ENCODE data around the gene ZMIZ1. TPM values are rescaled to one million over a fixed set of nuclear protein-coding genes. Genes with fewer than 3 reads are reported as not detected.

The ZMIZ1 gene
- total and polyA plus RNA-seq, 12 donors = 6.6 to 113 (median 55.1) TPM

DNA sequence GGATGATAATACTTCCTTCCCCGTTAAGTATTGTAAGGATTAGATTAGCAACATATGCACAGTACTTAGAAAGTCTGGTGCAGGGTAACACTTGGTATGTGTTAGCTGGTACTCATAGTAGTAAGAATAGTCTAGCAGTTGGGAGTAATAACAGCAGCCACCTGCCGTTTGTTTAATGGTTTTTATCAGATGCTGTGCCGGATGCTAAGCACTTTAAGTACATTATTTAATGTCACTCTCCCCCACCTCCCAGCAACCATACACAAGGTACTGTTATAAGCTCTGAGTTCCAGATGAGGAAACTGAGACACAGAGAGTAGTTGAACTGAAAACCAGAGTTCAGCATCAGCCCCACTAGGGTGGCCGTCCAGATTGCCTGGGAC is 60.1 kb downstream of the ZMIZ1 start:
- Histone ChIP-seq H3K27ac (peak overlapping the region in 3 of 5 donors; percentile 52 to 80 (median 70)), H3K27me3 (no peaks in the 10 kb centered on the region), H3K4me3 (no peak overlapping the region), H3K9me3 (replicated peaks in 1 of 3) (no peaks in the 10 kb centered on the region), H3K36me3 (replicated peaks in 1 of 2) (peaks cover 0 to 18% of the 10 kb centered on the region in 2 donors), H3K4me1 (replicated peaks in 1 of 2) (peaks cover 39 to 94% of the 10 kb centered on the region in 2 donors)
- WGBS, 4 donors = 40 to 49% (median 44%) methylated on average over 4 of the region's 4 CpGs
- intact Hi-C loops (cut with DNase I) = no loop called here
- DNase-seq = no peak
- TF ChIP-seq, protein P1, sequence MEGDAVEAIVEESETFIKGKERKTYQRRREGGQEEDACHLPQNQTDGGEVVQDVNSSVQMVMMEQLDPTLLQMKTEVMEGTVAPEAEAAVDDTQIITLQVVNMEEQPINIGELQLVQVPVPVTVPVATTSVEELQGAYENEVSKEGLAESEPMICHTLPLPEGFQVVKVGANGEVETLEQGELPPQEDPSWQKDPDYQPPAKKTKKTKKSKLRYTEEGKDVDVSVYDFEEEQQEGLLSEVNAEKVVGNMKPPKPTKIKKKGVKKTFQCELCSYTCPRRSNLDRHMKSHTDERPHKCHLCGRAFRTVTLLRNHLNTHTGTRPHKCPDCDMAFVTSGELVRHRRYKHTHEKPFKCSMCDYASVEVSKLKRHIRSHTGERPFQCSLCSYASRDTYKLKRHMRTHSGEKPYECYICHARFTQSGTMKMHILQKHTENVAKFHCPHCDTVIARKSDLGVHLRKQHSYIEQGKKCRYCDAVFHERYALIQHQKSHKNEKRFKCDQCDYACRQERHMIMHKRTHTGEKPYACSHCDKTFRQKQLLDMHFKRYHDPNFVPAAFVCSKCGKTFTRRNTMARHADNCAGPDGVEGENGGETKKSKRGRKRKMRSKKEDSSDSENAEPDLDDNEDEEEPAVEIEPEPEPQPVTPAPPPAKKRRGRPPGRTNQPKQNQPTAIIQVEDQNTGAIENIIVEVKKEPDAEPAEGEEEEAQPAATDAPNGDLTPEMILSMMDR (IDR thresholded peaks at IDR 0.05) = no peak
- no peak for TF ChIP-seq POLR2A (IDR thresholded peaks at IDR 0.05)

DNA sequence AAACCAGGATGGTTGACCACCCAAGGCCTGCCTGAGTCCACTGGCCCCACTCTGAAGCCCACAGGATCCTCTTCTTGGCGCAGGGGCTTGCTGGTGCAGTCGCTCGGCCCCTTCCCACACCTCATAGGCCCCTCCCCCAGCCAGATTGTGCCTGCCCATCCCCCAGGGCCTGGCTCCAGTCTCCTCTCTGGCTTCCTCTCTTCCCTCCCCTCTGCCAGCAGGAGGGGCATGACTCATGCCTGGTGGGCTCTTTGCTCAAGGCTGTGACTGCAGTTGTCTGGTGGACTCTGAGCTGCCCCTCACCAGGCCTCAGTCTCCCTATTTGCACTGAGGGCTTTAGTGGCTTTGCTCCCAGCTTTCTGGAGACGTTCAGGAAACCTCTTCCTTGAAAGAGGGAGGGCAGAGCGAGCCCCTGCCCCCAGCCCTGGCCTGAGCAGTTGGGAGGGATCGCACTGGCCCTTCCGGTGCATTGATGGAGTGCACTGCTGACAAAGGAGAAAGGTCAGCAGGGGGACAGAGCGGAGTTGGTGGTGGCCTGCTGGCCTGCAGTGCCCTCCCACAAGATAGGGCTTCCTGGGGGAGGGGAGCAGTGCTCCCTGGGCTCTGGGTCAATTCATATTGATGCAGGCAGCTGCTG is 60.7 kb downstream of the ZMIZ1 start:
- intact Hi-C loops (cut with DNase I) = no loop called here
- peaks cover 37 to 95% of the 10 kb centered on the region in 2 donors for H3K4me1 ChIP-seq (replicated peaks in 1 of 2)
- peak in 4 of 7 donors; percentile 54 to 63 (median 61) for DNase-seq
- no peak overlapping the region for H3K4me3 ChIP-seq
- H3K9me3 ChIP-seq (replicated peaks in 1 of 3) = no peaks in the 10 kb centered on the region
- peak overlapping the region in 4 of 5 donors; percentile 13 to 80 (median 61) for H3K27ac ChIP-seq
- H3K27me3 ChIP-seq = no peaks in the 10 kb centered on the region
- H3K36me3 ChIP-seq (replicated peaks in 1 of 2) = peaks cover 0 to 12% of the 10 kb centered on the region in 2 donors
- no peak for TF ChIP-seq POLR2A (IDR thresholded peaks at IDR 0.05)
- TF ChIP-seq, protein P1 (IDR thresholded peaks at IDR 0.05) = no peak
- WGBS, 4 donors = 38 to 51% (median 44%) methylated on average over 6 to 8 of the region's 8 CpGs

DNA sequence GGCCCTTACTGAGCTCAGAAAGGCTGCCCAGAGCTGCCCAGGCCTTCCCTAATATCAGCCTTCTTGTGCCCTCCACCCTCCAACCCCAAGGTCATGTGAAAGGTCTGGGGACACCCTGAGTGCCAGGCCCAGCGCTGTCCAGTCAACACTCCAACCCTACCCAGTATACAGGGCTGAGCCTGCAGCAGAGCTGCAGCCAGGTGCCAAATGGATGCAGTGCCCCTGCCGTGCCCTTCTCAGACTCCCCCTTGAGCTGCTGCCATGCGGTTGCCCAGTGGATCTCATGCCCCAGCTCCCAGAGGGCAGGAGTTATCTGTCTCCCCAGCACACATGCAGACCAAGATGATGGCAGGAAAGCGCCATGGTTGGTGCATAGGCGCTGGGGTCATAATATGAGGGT is 61.5 kb downstream of the ZMIZ1 start:
- WGBS, 4 donors = 55 to 100% (median 75%) methylated on average over 2 to 5 of the region's 5 CpGs
- TF ChIP-seq, protein P1 (IDR thresholded peaks at IDR 0.05) = no peak
- TF ChIP-seq POLR2A (IDR thresholded peaks at IDR 0.05) = no peak
- no peak overlapping the region for H3K4me3 ChIP-seq
- intact Hi-C loops (cut with DNase I) = no loop called here
- no peaks in the 10 kb centered on the region for H3K27me3 ChIP-seq
- H3K27ac ChIP-seq = peak overlapping the region in 3 of 5 donors; percentile 52 to 80 (median 70)
- no peaks in the 10 kb centered on the region for H3K9me3 ChIP-seq (replicated peaks in 1 of 3)
- peaks cover 37 to 91% of the 10 kb centered on the region in 2 donors for H3K4me1 ChIP-seq (replicated peaks in 1 of 2)
- H3K36me3 ChIP-seq (replicated peaks in 1 of 2) = peaks cover 0 to 4% of the 10 kb centered on the region in 2 donors
- no peak for DNase-seq

DNA sequence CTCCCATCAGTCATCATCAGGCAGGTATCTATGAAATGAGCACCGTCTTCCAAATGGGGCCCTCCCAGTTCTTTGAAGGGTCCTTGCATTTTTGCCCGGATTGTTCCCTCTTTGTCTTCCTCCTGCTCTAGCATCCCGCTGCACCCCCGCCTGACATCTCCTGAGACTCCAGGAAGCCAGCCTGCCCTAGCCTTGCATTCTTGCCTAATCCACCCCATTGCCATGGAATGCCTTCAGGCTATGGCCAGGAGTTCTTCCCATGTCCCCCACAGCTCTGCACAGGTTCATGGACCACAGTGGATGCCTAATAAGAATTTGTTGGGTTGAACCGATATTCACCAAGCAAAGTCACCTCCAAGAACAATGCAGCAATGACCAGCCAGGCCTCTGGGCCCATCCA is 62.1 kb downstream of the ZMIZ1 start:
- Histone ChIP-seq H3K4me1 (replicated peaks in 1 of 2) (peaks cover 43 to 91% of the 10 kb centered on the region in 2 donors), H3K4me3 (no peak overlapping the region), H3K27ac (peak overlapping the region in 1 of 5 donors; percentile 80), H3K36me3 (replicated peaks in 1 of 2) (no peaks in the 10 kb centered on the region), H3K9me3 (replicated peaks in 1 of 3) (no peaks in the 10 kb centered on the region), H3K27me3 (no peaks in the 10 kb centered on the region)
- TF ChIP-seq, protein P1 (IDR thresholded peaks at IDR 0.05) = no peak
- TF ChIP-seq POLR2A (IDR thresholded peaks at IDR 0.05) = no peak
- 83 to 90% (median 87%) methylated on average over 5 of the region's 5 CpGs for whole genome bisulfite sequencing, 4 donors
- no peak for DNase-seq
- intact Hi-C loops (cut with DNase I) = no loop called here

All from adrenal gland (tissue), 12 donors.